ENCODE data around the gene HPS5.

DNA sequence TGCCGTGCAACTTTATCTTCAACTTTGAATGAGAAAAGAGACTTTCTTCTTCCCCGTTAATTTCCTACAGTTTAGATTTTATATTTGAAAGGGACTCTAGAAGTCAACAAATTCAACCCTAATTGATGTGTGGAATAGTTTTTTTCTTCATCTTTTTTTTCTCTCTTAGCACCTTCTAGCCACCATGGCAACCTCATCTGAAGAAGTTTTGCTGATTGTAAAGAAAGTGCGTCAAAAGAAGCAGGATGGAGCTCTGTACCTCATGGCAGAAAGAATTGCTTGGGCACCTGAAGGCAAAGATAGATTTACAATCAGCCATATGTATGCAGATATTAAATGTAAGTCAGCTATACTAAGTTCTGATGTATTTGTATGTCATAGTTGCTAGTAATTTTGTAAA lies 11.0 kb upstream of the HPS5 start:
- no peak for TF ChIP-seq CTCF (IDR thresholded peaks at IDR 0.05)
- no peak for TF ChIP-seq POLR2A (IDR thresholded peaks at IDR 0.05)
